ENCODE data around the gene AUTS2. TPM values are rescaled to one million over a fixed set of nuclear protein-coding genes. Genes with fewer than 3 reads are reported as not detected.

Gene AUTS2
- total RNA-seq, 1 experiment from 2014 or later: 42.1 TPM

DNA sequence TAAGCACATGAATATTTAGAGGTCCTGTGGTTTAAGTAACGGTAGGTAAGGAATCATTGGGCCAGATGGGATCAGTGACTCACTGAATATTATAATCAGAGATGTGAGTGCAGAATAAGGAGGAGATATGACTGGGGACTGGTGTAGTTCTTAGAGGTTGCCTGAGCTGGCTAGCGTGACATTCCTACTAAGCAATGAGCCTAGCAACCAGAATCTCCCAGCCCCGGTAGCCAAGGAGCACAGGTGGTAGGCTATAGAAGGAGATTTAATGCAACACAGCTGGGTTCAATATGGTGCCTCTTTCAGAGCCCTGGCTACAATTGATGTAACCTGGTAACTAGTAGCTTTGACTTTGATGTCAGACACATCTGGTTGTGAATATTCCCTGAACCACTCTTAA, 641.6 kb downstream of the AUTS2 start:
- no peaks in the 10 kb centered on the region for H3K27me3 ChIP-seq (replicated peaks; ENCODE audit: insufficient read depth, low read depth, low read length, poor library complexity)
- no peaks in the 10 kb centered on the region for H3K36me3 ChIP-seq (ENCODE audit: insufficient read depth, low read length, poor library complexity, severe bottlenecking)
- CTCF ChIA-PET: no interaction called here

DNA sequence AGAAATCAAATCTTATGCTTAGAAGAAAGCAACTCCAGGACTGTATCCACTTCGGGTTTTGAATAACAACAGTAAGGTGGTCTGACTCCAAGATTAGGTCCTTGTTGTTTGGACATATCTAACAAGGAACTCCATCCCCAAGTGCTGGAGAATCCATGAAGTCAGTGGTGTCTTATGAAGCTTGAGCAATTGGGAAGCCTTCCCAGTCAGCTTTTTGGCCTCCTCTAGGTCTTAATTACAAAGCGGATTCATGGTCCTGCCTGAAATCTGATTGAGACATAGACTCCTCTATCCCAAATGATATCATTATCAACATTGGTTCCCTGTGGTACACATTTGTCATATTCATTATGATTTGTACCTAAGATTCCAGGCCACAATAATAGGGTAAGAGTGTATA, 642.6 kb downstream of the AUTS2 start:
- BruUV-seq (replicated peaks): no TSS peak
- no peak for DNase-seq (ENCODE audit: low spot score)
- intact Hi-C loops (cut with micrococcal nuclease; ENCODE audit: unreplicated experiment): no loop called here
- H3K27ac ChIP-seq (ENCODE audit: low read depth, low read length, poor library complexity, severe bottlenecking): no peak overlapping the region
- H3K4me3 ChIP-seq (ENCODE audit: low read depth, low read length, poor library complexity, severe bottlenecking): no peak overlapping the region
- H3K4me1 ChIP-seq (ENCODE audit: insufficient read depth, low read length, poor library complexity, severe bottlenecking): no peaks in the 10 kb centered on the region
- no peaks in the 10 kb centered on the region for H3K36me3 ChIP-seq (ENCODE audit: insufficient read depth, low read length, poor library complexity, severe bottlenecking)
- ChIA-PET CTCF (no interaction called here), POLR2A (ENCODE audit: low non-redundant PET) (no interaction called here)
- no peak for TF ChIP-seq EZH2 (IDR thresholded peaks at IDR 0.05; ENCODE audit: borderline replicate concordance, low read depth, low read length, poor library complexity, severe bottlenecking)
- TF ChIP-seq, protein P1, sequence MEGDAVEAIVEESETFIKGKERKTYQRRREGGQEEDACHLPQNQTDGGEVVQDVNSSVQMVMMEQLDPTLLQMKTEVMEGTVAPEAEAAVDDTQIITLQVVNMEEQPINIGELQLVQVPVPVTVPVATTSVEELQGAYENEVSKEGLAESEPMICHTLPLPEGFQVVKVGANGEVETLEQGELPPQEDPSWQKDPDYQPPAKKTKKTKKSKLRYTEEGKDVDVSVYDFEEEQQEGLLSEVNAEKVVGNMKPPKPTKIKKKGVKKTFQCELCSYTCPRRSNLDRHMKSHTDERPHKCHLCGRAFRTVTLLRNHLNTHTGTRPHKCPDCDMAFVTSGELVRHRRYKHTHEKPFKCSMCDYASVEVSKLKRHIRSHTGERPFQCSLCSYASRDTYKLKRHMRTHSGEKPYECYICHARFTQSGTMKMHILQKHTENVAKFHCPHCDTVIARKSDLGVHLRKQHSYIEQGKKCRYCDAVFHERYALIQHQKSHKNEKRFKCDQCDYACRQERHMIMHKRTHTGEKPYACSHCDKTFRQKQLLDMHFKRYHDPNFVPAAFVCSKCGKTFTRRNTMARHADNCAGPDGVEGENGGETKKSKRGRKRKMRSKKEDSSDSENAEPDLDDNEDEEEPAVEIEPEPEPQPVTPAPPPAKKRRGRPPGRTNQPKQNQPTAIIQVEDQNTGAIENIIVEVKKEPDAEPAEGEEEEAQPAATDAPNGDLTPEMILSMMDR (conservative IDR thresholded peaks at IDR 0.05; ENCODE audit: low read depth, low read length): no peak
- H3K9me3 ChIP-seq (ENCODE audit: low read depth, low read length, poor library complexity, severe bottlenecking): no peaks in the 10 kb centered on the region
- H3K27me3 ChIP-seq (replicated peaks; ENCODE audit: insufficient read depth, low read depth, low read length, poor library complexity): no peaks in the 10 kb centered on the region

More for the DNA sequence above, 641.6 kb downstream of the AUTS2 start:
- TF ChIP-seq EZH2 (IDR thresholded peaks at IDR 0.05; ENCODE audit: borderline replicate concordance, low read depth, low read length, poor library complexity, severe bottlenecking): no peak
- TF ChIP-seq, protein P1 (conservative IDR thresholded peaks at IDR 0.05; ENCODE audit: low read depth, low read length): no peak
- no TSS peak for BruUV-seq (replicated peaks)
- intact Hi-C loops (cut with micrococcal nuclease; ENCODE audit: unreplicated experiment): no loop called here
- no peak overlapping the region for H3K4me3 ChIP-seq (ENCODE audit: low read depth, low read length, poor library complexity, severe bottlenecking)
- no peaks in the 10 kb centered on the region for H3K4me1 ChIP-seq (ENCODE audit: insufficient read depth, low read length, poor library complexity, severe bottlenecking)
- no peak overlapping the region for H3K27ac ChIP-seq (ENCODE audit: low read depth, low read length, poor library complexity, severe bottlenecking)
- H3K9me3 ChIP-seq (ENCODE audit: low read depth, low read length, poor library complexity, severe bottlenecking): no peaks in the 10 kb centered on the region
- POLR2A ChIA-PET (ENCODE audit: low non-redundant PET): no interaction called here
- DNase-seq (ENCODE audit: low spot score): no peak

DNA sequence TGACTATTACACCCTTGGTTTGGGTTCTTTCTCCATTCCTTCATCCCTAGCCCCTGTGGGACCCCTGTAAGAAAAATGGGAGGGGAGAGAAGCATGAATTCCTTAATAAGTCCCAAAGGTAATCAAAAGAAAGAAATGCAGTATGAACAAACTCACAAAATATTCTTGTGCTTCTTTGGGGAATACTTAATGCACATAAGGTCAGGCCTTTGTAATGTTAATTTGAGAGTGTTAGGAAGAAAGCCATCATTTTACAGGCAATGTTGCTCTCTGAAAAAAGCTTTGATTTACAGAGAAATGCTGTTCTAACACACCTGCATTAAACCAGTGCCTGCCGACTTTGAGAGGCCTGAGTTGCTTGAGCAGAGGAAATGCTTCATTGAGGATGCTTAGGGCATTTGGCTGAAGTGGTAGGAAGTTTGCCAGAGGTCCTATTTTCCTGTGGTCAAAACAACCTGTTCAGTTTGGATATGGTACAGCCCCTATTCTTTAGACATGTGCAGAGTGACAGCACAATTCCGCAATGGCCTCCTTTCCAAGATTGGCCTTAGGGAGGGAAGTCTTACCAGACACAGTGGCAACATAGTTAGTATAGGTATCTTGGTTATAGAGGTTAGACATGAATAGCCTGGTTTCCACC, 643.4 kb downstream of the AUTS2 start:
- POLR2A ChIA-PET (ENCODE audit: low non-redundant PET): no interaction called here
- H3K27ac ChIP-seq (ENCODE audit: low read depth, low read length, poor library complexity, severe bottlenecking): no peak overlapping the region
- no TSS peak for BruUV-seq (replicated peaks)

More for the DNA sequence above, 643.4 kb downstream of the AUTS2 start:
- intact Hi-C loops (cut with micrococcal nuclease; ENCODE audit: unreplicated experiment): no loop called here
- CTCF ChIA-PET: no interaction called here
- no peaks in the 10 kb centered on the region for H3K4me1 ChIP-seq (ENCODE audit: insufficient read depth, low read length, poor library complexity, severe bottlenecking)
- no peaks in the 10 kb centered on the region for H3K36me3 ChIP-seq (ENCODE audit: insufficient read depth, low read length, poor library complexity, severe bottlenecking)
- H3K4me3 ChIP-seq (ENCODE audit: low read depth, low read length, poor library complexity, severe bottlenecking): no peak overlapping the region
- TF ChIP-seq EZH2 (IDR thresholded peaks at IDR 0.05; ENCODE audit: borderline replicate concordance, low read depth, low read length, poor library complexity, severe bottlenecking): no peak
- TF ChIP-seq, protein P1 (conservative IDR thresholded peaks at IDR 0.05; ENCODE audit: low read depth, low read length): no peak
- no peak for DNase-seq (ENCODE audit: low spot score)
- no peaks in the 10 kb centered on the region for H3K27me3 ChIP-seq (replicated peaks; ENCODE audit: insufficient read depth, low read depth, low read length, poor library complexity)
- no peaks in the 10 kb centered on the region for H3K9me3 ChIP-seq (ENCODE audit: low read depth, low read length, poor library complexity, severe bottlenecking)

Data from A673 (cell line).